ENCODE measurements around the gene GZMH. TPM values are rescaled to one million over a fixed set of nuclear protein-coding genes. Genes with fewer than 3 reads are reported as not detected.

Gene GZMH
- total and polyA plus RNA-seq, 2 of the 4 experiments (the other 2 are of a cell fraction): not detected

- ChIA-PET POLR2A (ENCODE audit: unreplicated experiment) (no interaction called here), CTCF (interaction anchor here (0.6 to 1.5 kb wide), 2 partner anchors 11 to 13 kb away, joined by 3 read pairs; no protein-coding TSS in a partner anchor)
- no peak overlapping the region for H3K18ac ChIP-seq (ENCODE audit: low read depth, low read length)
- no peak overlapping the region for H2BK20ac ChIP-seq (ENCODE audit: low read depth, low read length)
- no peak overlapping the region for H4K8ac ChIP-seq (ENCODE audit: low read depth in 2 of 2, low read length in 2 of 2)
- no peak overlapping the region for H3K14ac ChIP-seq (replicated peaks; ENCODE audit: low read depth, low read length)
- DNase-seq (no peak), ATAC-seq (ENCODE audit: low read depth) (peak; percentile 14; the same call in 1 of the 2 replicates)
- H3K23ac ChIP-seq (ENCODE audit: low read depth, low read length): no peak overlapping the region
- H4K20me1 ChIP-seq (ENCODE audit: insufficient read depth, low read length): no peaks in the 10 kb centered on the region; the same call in 1 of the 2 replicates
- TF ChIP-seq MAZ (IDR thresholded peaks at IDR 0.05; ENCODE audit: borderline replicate concordance, low read depth, low read length): no peak
- TF ChIP-seq CHD1 (IDR thresholded peaks at IDR 0.05; ENCODE audit: low read depth, low read length): no peak
- TF ChIP-seq MXI1 (IDR thresholded peaks at IDR 0.05; ENCODE audit: borderline replicate concordance, low read depth, low read length): no peak
- no peak for TF ChIP-seq POLR2A (IDR thresholded peaks at IDR 0.05; ENCODE audit: low read depth, low read length)
- TF ChIP-seq CEBPB (IDR thresholded peaks at IDR 0.05; ENCODE audit: low read depth, low read length): no peak
- TF ChIP-seq RFX5 (IDR thresholded peaks at IDR 0.05; ENCODE audit: low read depth, low read length): no peak
- TF ChIP-seq MAFK (IDR thresholded peaks at IDR 0.05; ENCODE audit: low read depth, low read length): no peak
- no peak for TF ChIP-seq ELK1 (IDR thresholded peaks at IDR 0.05; ENCODE audit: borderline replicate concordance, low read depth, low read length)
- no peak for TF ChIP-seq FOS (IDR thresholded peaks at IDR 0.05; ENCODE audit: low read depth, low read length)
- no peak for TF ChIP-seq BHLHE40 (IDR thresholded peaks at IDR 0.05; ENCODE audit: low read depth, low read length)
- TF ChIP-seq SMC3 (IDR thresholded peaks at IDR 0.05; ENCODE audit: low read depth, low read length): no peak
- TF ChIP-seq, protein P1, sequence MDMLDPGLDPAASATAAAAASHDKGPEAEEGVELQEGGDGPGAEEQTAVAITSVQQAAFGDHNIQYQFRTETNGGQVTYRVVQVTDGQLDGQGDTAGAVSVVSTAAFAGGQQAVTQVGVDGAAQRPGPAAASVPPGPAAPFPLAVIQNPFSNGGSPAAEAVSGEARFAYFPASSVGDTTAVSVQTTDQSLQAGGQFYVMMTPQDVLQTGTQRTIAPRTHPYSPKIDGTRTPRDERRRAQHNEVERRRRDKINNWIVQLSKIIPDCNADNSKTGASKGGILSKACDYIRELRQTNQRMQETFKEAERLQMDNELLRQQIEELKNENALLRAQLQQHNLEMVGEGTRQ (IDR thresholded peaks at IDR 0.05; ENCODE audit: low read depth, low read length): no peak
- no peak for TF ChIP-seq RCOR1 (IDR thresholded peaks at IDR 0.05; ENCODE audit: insufficient replicate concordance, low read length)
- H2AK5ac ChIP-seq (ENCODE audit: low read depth, low read length): no peak overlapping the region
- H2AK9ac ChIP-seq (replicated peaks; ENCODE audit: low read depth, low read length, poor library complexity): no peak overlapping the region
- no peaks in the 10 kb centered on the region for H3K9me3 ChIP-seq (ENCODE audit: control insufficient read depth, insufficient read depth, low read length)
- H4K91ac ChIP-seq (ENCODE audit: insufficient read depth, low read depth, low read length): no peak overlapping the region
- intact Hi-C loops (cut with micrococcal nuclease): no loop called here
- H3K4me2 ChIP-seq (ENCODE audit: low read depth, low read length): no peak overlapping the region
- dilution Hi-C loops (cut with HindIII; ENCODE audit: low sequenced_read_pairs, unreplicated experiment): no loop called here
- H3K4me3 ChIP-seq (ENCODE audit: insufficient read depth, low read depth, low read length): no peak overlapping the region
- in situ Hi-C loops (cut with MboI; ENCODE audit: low sequenced_read_pairs): no loop called here
- H3K9ac ChIP-seq (ENCODE audit: low read depth, low read length): no peak overlapping the region
- H3K27ac ChIP-seq (ENCODE audit: insufficient read depth, low read length): no peak overlapping the region
- no peak overlapping the region for H3K4ac ChIP-seq (ENCODE audit: low read depth, low read length)
- no peak overlapping the region for H2BK15ac ChIP-seq (ENCODE audit: low read depth, low read length)
- no peak overlapping the region for H2BK5ac ChIP-seq (ENCODE audit: low read depth, low read length, poor library complexity, severe bottlenecking)
- no peak overlapping the region for H2AFZ ChIP-seq (replicated peaks; ENCODE audit: low read length, poor library complexity)
- no peaks in the 10 kb centered on the region for H3K27me3 ChIP-seq (ENCODE audit: control insufficient read depth, insufficient read depth, low read length)
- H3K4me1 ChIP-seq (ENCODE audit: control insufficient read depth, insufficient read depth, low read length): no peaks in the 10 kb centered on the region
- WGBS, 2 experiments (ENCODE audit: extremely low coverage in 2 of 2, insufficient read length in 1 of 2): no CpG with 5 or more reads among the region's 3 CpGs
- no peak overlapping the region for H2BK120ac ChIP-seq (ENCODE audit: low read depth, low read length)
- H3K36me3 ChIP-seq (ENCODE audit: control insufficient read depth, insufficient read depth, low read length): no peaks in the 10 kb centered on the region
- no peaks in the 10 kb centered on the region for H3K9me1 ChIP-seq (ENCODE audit: insufficient read depth, low read length)
- BruUV-seq (replicated peaks): no TSS peak
- no peak overlapping the region for H4K5ac ChIP-seq (ENCODE audit: low read depth, low read length)
- no peaks in the 10 kb centered on the region for H3K79me1 ChIP-seq (ENCODE audit: low read depth in 1 of 2, low read length in 2 of 2)
- H3K56ac ChIP-seq (ENCODE audit: extremely low read depth, insufficient read depth, low read length): no peak overlapping the region
These were observed 3.2 kb downstream of the GZMH start for GRCh38 chr14:24606297-24606696.

Data from IMR-90 (cell line).